GM18499 (cell line): ENCODE data around the gene GPS1.
A peak's percentile ranks its signal among the peaks of the same experiment; 100 is the strongest.

ENCODE experiments used
- ATAC-seq: cut with Tn5 transposase; IDR thresholded peaks from one replicate; pipeline ENCODE4 v1.9.1; 2021; ENCODE audit warnings: moderate number of reproducible peaks; ENCODE audit not compliant: insufficient read depth, unreplicated experiment

GPS1 gene

GRCh38 chr17:82098169-82098938 lies 46.7 kb downstream of the GPS1 start, which contains the start of gene FASN:
FASN (minus strand) TSS chr17:82098236; CDS start chr17:82096445, 1,791 bp downstream.
- peak; percentile 43 for ATAC-seq

- ATAC-seq, result no peak
Observed at GRCh38 chr17:82098939-82099763, 47.5 kb downstream of the GPS1 start.

- ATAC-seq, result no peak
Observed at GRCh38 chr17:82100502-82101298, 49.0 kb downstream of the GPS1 start.

GRCh38 chr17:82101301-82101715 lies 49.6 kb downstream of the GPS1 start:
- no peak for ATAC-seq

- ATAC-seq, result no peak
Observed at GRCh38 chr17:82101767-82102679, 50.3 kb downstream of the GPS1 start.

- ATAC-seq, result no peak
Observed at GRCh38 chr17:82103553-82104451, 52.1 kb downstream of the GPS1 start.

- ATAC-seq, result no peak
Observed at GRCh38 chr17:82104797-82105416, 53.2 kb downstream of the GPS1 start.

GRCh38 chr17:82105417-82105881 lies 53.8 kb downstream of the GPS1 start:
- ATAC-seq, result no peak

- ATAC-seq, result no peak
Observed at GRCh38 chr17:82105882-82106687, 54.4 kb downstream of the GPS1 start.

- ATAC-seq, result no peak
Observed at GRCh38 chr17:82106688-82107305, 55.1 kb downstream of the GPS1 start.
